Measurements from ENCODE around the gene HCRTR1. TPM values are rescaled to one million over a fixed set of nuclear protein-coding genes. Genes with fewer than 3 reads are reported as not detected.

HCRTR1 gene
- total RNA-seq, 1 donor from 2014 or later: not detected

DNA sequence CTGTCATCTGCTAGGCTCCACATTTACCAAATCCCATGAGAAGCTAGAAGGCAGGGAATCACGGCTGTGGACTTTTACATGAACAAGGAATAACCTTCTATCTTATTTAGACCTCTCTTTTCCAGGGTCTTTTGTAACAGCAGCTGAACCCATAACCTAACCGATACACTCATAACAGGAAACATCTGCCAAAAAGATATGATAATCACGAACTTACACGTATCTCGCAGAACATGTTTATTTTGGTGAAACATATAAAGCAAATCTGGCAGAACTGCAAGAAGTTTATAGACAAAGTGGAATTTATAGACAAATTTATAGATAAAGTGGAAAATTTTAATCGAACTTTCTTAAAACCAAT, 20.8 kb upstream of the HCRTR1 start:
- intact Hi-C loops (cut with micrococcal nuclease): no loop called here

DNA sequence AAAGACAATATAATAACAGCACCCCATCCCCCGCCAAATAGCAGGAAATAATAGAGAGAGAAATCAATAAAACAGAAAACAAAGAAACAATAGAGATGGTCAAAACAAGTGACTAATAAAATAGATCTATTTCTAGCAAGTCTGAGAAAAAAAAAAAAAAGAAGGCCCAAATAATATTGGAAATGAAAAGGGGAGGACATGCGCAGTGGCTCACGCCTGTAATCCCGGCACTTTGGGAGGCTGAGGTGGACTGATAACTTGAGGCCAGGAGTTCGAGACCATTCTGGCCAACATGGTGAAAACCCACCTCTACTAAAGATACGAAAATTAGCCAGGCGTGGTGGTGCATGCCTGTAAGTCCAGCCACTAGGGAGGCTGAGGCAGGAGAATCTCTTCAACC, 18.5 kb upstream of the HCRTR1 start:
- intact Hi-C loops (cut with micrococcal nuclease): no loop called here

DNA sequence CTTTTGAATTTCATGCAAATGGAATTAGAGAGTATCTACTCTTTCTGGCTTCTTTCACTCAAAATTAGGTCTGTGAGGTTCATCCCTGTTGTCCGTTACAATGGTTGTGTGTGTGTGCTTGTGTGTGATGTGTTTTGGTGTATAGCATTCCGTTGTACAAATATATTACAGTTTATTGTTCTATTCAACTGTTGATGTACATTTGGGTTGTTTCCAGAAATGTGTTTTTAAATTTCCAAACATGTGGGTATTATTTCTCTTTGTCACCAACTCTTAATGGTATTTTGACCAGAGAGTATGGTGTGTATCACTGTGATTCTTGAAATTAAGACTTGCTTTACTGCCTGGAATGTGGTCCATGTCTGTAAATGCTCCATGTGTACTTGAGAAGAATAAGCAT, 16.8 kb upstream of the HCRTR1 start:
- intact Hi-C loops (cut with micrococcal nuclease): no loop called here

DNA sequence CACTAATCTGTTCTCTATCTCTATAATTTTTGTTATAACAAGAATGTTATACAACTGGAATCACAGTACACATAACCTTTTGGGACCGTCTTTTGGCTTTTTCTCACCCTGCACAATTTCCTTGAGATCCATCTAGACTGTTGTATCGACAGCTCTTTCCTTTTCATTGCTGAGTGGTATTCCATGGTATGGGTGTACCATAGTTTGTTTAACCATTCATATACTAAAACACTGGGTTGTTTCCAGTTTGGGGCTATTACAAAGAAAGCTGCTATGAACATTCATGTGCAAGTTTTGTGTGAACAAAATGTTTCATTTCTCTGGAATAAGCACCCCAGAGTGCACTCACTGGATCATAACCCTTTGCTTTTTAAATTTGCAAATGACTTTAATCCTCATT, 15.4 kb upstream of the HCRTR1 start:
- intact Hi-C loops (cut with micrococcal nuclease): no loop called here

DNA sequence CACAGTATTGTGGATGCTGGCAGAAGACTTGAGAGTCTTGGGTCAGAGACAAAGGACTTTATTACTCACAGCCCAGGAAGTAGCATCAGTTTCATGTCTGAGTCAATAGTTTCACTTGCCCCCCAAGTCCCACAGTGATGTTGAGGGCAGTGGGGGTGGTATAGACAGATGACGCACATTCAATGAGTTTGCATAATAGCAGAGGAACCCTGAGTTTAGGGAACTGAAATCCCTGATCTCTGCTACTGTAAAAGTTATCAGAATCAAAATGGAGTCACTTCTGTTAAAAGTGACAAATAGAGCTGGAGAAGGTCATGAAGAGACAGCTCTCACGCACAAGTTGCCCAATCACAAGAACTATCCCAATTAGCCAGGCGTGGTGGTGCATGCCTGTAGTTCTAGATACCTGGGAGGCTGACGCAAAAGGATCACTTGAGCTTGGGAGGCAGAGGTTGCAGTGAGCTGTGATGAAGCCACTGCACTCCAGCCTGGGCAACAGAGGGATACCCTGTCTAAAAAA, 11.5 kb upstream of the HCRTR1 start:
- intact Hi-C loops (cut with micrococcal nuclease): no loop called here

DNA sequence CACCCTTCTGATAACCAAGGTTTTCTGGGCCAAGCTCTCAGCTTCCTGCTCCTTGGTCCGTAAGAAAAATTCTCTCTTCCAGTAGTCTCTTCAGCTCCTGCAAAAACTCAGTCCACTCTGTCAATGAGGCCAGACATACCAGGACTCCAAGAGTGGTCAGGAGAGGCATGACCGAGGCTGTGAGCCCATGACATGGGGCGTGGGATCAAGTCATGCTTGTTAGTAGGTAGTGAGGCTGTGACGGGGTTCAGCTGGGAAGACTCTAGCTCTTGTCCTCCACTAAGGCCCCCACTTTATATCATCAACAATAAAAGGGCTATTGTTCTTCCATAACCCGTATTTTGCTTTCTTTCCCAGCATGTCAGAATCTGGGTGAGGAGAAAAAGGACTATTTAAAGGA, 10.1 kb upstream of the HCRTR1 start:
- intact Hi-C loops (cut with micrococcal nuclease): no loop called here

DNA sequence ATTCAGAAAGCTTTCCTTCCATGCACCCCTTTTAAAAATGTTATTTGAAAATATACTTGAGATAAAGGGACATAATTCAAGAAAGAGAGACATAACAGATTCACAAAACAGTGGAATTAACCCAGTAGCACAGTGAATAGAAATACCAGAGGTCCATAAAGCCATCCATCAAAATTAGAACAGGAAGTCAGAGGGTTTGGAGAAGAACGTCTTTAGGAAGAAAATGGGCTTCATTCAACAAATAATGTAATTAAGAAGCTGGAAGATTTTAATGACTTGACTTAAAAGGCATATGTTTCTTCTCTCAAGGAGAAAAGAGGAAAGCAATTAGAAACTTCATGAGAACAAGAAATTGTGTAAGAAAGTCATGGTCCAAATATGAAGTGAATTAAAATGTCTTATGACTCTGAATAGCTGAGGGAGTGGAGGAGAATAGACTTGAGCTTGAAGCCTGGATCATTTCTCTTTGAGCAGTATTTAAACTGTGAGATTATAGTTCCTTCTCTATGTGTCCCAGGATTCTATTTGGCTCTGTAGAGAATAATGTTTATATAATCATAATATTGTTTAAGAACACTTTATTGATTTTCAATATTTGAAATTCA, 7.9 kb upstream of the HCRTR1 start:
- intact Hi-C loops (cut with micrococcal nuclease): no loop called here

DNA sequence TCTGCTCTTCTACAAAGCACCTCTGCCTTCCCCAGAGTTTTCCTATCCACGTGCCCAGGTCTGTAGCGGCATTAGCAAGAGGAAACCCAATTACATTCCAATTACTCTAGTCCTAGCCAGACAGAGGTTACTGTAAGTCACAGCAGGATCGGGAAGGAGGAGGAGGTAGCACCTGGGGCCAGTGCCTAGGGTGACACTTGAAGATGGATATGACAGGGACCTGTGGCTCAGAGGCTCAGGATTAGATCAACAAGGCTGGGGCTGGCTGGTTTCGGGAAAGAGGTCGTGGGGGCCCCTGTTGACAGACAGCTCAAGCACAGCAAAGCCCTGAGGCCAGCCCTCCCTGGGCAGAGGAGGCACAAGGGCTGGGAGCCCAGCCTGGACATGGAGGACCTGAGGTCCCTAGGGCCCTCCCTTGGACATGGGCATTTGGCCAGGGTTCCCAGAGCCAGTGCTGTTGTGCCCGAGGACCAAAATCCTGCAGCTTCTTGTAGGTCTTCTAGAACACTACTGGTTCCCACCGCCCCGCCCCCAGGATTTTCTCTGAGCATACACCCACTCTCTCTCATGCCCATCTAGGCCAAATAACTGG, 3.0 kb upstream of the HCRTR1 start:
- intact Hi-C loops (cut with micrococcal nuclease): no loop called here

DNA sequence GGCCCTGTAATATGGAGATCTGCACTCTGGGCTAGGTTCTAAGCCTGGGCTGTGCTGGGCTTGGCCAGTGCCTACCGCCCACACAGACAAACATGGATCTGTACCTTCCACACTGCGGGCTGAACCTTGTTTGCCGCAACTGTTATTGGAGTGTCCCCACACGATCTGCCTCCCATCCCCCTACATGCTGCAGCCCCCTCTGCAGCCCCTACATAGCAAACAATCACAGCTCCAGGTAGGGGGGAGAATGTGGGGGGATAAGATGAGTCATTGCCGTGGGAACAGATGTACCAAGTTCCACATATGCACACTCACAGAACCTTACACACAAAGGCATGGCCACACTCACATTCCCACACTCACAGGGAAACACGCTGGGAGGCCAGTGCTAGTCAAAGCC, 2.1 kb upstream of the HCRTR1 start:
- intact Hi-C loops (cut with micrococcal nuclease): no loop called here

DNA sequence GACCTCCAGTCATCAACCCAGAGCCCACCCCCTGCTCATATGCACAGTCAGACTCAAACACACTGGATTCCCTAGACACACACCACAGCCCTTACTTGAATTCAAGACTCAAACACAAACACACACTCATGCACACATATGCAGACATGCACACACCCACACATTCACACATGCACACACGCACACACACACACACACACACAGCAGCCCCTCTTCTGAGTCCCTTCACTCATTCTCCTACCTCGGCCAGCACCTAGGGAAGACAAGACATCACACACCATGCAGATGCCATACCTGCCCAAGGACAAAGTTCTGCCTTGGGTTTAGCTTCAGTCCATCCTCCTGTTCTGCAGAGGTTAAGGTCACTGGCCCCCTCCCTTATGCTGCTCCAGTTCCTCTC, 1.6 kb upstream of the HCRTR1 start:
- intact Hi-C loops (cut with micrococcal nuclease): no loop called here

DNA sequence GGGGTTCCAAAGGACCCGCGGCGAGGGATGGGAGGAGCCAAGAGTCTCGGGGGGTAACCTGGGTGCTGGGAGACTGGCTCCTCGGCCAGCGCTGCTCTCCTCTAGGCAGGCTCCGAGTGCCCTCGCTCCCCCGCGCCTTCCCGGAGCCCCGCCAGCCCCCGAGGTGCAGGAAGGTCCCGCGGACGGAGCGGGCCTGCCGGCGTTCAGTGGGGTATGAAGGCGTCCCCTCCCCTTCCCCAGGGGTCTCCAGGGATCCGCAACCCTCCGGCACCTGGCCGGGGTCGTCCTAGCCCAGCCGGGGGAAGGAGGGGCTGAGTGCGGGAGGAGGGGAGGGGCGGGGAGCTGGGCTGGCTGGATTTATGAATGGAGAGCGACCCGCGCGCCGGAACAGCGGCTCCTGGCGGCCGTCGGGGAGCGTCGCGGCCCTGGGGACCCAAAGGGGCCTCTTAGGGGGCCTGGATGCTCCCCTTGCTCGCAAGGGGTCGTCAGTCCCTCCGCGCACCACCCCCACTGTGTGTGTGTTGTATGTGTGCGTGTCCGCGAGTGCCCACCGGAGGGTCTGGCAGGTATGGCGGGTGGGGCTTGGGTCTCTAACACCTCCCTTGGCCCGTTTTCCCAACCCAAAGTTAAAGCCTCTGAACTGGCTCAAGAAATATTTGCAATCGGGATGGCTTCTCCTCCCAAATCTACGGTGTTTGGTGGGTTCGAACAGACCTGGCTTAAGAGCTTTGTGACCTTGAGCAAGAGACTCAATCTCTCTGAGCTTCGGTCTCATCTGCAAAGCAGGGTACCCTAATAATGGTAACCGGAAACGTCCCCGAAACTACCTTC, 642 bp downstream of the HCRTR1 start:
- intact Hi-C loops (cut with micrococcal nuclease): loop anchor here (1.0 kb wide), 1 partner anchor 54 kb away; no protein-coding TSS in a partner anchor

DNA sequence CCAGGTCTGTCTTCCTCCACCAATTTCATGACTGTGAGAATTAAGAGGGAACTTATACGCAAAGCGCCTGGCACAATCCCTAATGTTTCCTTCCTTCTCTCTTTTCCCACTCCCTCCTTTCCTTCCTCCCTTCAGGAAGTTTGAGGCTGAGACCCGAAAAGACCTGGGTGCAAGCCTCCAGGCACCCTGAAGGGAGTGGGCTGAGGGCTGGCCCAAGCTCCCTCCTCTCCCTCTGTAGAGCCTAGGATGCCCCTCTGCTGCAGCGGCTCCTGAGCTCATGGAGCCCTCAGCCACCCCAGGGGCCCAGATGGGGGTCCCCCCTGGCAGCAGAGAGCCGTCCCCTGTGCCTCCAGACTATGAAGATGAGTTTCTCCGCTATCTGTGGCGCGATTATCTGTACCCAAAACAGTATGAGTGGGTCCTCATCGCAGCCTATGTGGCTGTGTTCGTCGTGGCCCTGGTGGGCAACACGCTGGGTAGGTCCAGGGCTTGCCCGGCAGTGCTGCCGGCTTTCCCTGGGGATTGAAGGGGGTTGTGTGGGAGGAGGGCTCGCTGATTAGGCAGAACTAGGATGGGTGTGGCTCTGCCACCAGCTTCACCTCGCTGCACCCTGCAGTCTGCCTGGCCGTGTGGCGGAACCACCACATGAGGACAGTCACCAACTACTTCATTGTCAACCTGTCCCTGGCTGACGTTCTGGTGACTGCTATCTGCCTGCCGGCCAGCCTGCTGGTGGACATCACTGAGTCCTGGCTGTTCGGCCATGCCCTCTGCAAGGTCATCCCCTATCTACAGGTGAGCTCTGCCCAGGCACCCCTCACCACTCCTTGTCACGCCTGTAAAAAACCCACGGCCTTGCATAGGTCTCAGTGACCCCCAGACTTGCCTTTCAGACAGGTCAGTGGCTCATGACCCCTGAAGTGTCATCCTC, 1.7 kb downstream of the HCRTR1 start:
- intact Hi-C loops (cut with micrococcal nuclease): loop anchor here (1.0 kb wide), 1 partner anchor 55 kb away; no protein-coding TSS in a partner anchor

DNA sequence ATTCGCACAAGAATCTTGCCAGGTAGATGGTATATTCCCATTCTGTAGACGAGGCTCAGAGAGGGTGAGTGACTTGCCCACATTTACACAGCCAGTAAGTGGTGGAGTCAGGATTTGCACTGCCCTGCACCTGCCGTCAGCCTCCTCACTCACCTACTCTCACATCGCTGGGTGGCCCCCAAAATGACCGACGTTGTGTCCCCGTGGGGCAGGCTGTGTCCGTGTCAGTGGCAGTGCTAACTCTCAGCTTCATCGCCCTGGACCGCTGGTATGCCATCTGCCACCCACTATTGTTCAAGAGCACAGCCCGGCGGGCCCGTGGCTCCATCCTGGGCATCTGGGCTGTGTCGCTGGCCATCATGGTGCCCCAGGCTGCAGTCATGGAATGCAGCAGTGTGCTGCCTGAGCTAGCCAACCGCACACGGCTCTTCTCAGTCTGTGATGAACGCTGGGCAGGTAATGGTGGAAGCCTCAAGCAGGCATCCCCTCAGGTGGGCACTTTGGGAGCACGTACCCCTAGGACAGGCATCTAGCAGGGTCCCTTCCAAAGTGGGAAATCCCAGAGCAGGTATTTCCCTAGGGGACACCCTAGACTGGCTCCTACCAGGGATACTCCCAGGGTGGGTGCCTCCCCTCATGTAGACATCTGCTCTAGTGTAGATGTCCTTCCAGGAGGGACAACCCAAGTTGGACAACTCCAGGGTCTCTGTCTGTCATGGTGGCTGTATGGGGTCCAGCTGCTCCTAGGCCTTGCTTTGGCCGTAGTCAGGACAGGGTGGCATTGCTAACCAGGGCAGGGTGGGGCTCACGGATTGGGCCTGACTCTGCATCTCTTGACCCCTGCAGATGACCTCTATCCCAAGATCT, 3.4 kb downstream of the HCRTR1 start:
- intact Hi-C loops (cut with micrococcal nuclease): no loop called here

DNA sequence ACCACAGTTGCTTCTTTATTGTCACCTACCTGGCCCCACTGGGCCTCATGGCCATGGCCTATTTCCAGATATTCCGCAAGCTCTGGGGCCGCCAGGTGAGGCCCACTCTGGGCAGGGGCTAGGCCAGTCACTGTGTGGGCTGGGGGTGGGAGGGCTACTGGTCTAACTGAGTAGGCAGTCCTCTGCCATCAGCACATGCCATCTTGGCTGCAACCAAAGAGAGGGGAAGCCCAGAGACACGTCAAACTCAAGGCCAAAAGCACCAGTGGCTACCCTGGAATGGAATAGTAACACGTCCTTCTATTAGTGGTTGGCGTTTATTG, 4.0 kb downstream of the HCRTR1 start:
- intact Hi-C loops (cut with micrococcal nuclease): no loop called here

DNA sequence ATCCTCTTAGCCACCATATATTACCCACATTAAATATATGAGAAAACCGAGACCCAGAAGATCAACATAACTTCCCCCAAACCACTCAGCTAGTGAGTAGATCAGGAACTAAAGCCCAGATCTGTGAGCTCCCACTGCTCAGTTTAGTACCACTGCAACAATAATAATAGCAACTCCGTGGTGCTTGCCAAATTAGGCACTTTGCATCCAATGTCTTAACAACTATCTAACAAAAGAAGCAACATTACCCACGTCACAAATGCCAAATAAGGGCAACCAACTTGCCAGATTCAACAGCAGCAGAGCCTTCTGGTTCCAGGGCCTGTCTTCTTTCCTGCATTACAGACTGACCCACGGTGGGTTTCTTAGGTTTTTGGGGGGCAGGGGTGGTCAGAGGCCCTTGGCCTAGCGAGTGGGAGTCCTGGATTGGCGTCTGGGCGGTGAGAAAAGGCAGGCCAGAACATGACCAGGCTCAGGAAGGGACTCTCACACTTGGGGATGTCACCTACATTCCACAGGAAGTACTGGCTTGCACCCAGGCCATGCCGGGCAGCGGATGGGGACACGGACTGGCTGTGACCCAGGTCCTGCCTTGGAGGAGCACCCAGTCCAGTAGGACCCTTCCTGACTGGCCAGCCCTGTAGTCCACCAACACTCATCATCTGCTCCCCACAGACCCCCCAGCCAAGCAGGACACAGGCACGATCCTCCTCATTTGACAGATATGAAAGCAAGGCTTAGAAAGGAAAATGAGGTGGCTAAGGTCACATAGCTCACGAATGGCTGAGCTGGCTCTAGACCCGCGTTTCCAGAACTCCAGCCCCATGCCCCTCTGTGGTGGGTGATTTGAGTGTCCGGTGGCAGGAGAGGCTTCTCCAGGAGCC, 4.6 kb downstream of the HCRTR1 start:
- intact Hi-C loops (cut with micrococcal nuclease): no loop called here

DNA sequence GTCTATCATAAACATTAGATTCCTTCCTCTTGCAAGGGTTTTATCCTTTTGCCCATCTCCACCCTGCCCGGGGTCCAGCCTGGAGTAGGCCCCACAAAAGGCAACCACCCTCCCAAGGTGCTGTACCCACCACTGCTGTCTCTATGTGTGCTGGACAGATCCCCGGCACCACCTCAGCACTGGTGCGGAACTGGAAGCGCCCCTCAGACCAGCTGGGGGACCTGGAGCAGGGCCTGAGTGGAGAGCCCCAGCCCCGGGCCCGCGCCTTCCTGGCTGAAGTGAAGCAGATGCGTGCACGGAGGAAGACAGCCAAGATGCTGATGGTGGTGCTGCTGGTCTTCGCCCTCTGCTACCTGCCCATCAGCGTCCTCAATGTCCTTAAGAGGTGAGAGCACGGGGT, 5.9 kb downstream of the HCRTR1 start:
- intact Hi-C loops (cut with micrococcal nuclease): no loop called here

DNA sequence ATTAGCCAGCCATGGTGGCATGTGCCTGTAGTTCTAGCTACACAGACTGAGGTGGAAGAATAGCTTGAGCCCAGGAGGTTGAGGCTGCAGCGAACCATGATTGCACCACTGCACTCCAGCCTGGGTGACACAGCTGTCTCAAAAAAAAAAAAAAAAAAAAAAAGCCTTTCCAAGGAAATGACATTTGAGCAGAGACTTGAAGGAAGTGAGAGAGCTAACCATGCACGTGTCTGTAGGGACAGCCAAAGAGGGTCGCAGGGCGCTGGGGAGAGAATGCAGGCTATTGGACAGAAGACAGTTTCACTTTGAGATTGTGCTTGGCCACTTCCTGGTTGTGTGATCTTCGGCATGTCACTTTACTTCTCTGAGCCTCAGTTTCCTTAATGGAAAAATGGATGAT, 6.8 kb downstream of the HCRTR1 start:
- intact Hi-C loops (cut with micrococcal nuclease): no loop called here

DNA sequence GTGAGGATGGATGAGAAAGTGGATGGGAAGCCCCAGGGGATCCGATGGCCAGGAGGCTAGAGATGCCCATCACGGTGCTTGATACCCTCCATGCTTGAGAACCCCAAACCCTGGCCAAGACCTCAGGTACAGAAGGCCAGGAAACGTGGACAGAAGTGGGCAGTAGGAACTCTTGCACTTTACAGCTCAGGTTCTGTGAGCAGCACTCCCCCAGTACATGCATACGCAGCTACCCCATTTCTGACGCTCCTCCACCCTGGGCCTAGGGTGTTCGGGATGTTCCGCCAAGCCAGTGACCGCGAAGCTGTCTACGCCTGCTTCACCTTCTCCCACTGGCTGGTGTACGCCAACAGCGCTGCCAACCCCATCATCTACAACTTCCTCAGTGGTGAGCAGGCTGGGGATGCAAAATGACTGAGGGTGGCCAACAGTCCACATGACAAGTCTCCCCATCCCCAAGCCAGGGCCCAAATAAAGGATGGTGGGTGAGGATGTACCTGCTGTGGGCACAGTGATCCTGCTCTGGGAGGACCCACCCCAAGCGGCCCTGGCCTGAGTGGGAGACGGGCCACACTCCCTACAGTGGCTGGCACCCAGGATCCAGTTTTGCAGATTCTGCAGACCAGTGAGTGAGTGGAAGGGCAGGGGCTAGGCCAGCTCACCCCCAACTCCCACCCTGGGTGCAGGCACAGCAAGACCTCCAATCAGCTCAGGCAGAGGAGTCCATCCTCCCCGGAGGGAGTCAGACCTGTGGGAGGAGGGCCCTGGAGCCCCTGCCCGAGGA, 7.4 kb downstream of the HCRTR1 start:
- intact Hi-C loops (cut with micrococcal nuclease): no loop called here

Data from T-helper 1 cell treated with Interleukin-12 subunit alpha and Interleukin-12 subunit beta and Interleukin-4 antibody, amounts not matched to agents 30 ng/mL and 1 ng/mL, for 36 hours (primary cell).